ENCODE measurements around the gene NFKBIA. TPM values are rescaled to one million over a fixed set of nuclear protein-coding genes. Genes with fewer than 3 reads are reported as not detected.
A peak's percentile ranks its signal among the peaks of the same experiment; 100 is the strongest.
"Not testable (repeated sequence)": the region's sequence is repeated elsewhere in the genome, so short reads cannot be mapped to it uniquely, and the experiment has no call there.

Gene NFKBIA, protein sequence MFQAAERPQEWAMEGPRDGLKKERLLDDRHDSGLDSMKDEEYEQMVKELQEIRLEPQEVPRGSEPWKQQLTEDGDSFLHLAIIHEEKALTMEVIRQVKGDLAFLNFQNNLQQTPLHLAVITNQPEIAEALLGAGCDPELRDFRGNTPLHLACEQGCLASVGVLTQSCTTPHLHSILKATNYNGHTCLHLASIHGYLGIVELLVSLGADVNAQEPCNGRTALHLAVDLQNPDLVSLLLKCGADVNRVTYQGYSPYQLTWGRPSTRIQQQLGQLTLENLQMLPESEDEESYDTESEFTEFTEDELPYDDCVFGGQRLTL
- 100 to 1,000 TPM; 210 to 873 (median 358) TPM for total RNA-seq

DNA sequence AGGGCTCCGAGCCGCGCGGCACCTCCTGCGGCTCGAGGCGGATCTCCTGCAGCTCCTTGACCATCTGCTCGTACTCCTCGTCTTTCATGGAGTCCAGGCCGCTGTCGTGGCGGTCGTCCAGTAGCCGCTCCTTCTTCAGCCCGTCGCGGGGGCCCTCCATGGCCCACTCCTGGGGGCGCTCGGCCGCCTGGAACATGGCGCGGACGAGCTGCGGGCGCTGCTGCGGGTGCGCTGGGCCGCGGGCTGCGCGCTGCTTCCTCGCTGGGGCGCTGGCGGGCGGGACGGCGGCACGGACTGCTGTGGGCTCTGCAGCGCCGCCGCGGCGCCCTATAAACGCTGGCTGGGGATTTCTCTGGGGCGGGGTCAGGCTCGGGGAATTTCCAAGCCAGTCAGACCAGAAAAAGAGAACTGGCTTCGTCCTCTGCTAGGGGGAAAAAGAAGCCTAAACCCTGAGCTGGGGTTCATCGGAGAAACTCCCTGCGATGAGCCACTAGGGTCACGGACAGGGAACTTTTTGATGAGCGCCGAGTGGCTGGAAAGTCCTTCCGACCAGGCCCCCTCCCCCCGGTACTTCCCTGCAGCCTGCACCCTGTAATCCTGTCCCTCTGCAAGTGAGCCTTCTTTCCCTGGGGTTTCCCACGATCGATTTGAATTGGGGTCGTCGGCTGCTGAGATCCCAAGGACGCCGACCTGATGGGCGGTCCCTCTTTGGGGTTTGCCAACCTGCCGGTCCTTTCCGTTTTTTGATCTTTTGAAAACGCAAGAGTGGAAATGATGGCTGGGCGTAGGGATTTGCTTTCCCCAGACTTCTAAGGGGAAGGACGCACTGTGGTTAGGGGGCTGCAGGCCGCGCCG, at the start of gene NFKBIA:
NFKBIA (minus strand) TSS at position 301 of the 855 bp plus-strand sequence; CDS start at position 196, 105 bp downstream.
- peak; percentile 97 to 99 for TF ChIP-seq POLR2A (IDR thresholded peaks at IDR 0.05)
- TF ChIP-seq, protein P1, sequence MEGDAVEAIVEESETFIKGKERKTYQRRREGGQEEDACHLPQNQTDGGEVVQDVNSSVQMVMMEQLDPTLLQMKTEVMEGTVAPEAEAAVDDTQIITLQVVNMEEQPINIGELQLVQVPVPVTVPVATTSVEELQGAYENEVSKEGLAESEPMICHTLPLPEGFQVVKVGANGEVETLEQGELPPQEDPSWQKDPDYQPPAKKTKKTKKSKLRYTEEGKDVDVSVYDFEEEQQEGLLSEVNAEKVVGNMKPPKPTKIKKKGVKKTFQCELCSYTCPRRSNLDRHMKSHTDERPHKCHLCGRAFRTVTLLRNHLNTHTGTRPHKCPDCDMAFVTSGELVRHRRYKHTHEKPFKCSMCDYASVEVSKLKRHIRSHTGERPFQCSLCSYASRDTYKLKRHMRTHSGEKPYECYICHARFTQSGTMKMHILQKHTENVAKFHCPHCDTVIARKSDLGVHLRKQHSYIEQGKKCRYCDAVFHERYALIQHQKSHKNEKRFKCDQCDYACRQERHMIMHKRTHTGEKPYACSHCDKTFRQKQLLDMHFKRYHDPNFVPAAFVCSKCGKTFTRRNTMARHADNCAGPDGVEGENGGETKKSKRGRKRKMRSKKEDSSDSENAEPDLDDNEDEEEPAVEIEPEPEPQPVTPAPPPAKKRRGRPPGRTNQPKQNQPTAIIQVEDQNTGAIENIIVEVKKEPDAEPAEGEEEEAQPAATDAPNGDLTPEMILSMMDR (IDR thresholded peaks at IDR 0.05): peak in 5 of 6 experiments; percentile 26 to 37 (median 32)
- Histone ChIP-seq H3K27ac (peak within 1 kb of the TSS; percentile 100), H3K9me3 (no peaks in the 10 kb centered on the region), H3K4me1 (peaks cover 5 to 36% (median 22%) of the 10 kb centered on the region in 4 donors), H3K27me3 (no peaks in the 10 kb centered on the region), H3K36me3 (peaks cover 5 to 40% (median 8%) of the 10 kb centered on the region in 3 donors), H3K4me3 (peak within 1 kb of the TSS; percentile 94 to 100 (median 98))
- DNase-seq: peak; percentile 89 to 96 (median 95)

DNA sequence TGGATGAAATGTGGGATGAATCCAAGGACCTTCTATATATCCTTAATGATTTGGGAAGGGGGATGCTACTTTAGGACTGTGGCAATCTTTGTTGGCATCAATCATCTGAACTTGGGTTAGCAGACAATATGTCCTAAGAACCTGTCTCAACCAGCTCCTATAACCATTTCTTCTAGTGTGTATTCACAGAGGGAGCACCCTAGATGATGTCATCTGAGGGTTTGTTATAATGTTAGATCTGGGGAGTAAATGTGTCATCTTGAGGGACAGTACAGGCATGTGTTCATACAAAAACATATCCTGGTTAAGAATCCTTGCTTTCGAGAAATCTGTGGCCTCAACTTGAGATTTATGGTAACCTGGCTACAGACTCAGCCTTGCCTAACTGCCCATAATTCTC, 41.9 kb upstream of the NFKBIA start:
- Histone ChIP-seq H3K27me3 (no peaks in the 10 kb centered on the region), H3K27ac (no peak overlapping the region), H3K9me3 (no peaks in the 10 kb centered on the region), H3K4me3 (no peak overlapping the region), H3K4me1 (no peaks in the 10 kb centered on the region), H3K36me3 (no peaks in the 10 kb centered on the region)
- DNase-seq: no peak
- no peak for TF ChIP-seq POLR2A (IDR thresholded peaks at IDR 0.05)
- TF ChIP-seq, protein P1 (IDR thresholded peaks at IDR 0.05): no peak

DNA sequence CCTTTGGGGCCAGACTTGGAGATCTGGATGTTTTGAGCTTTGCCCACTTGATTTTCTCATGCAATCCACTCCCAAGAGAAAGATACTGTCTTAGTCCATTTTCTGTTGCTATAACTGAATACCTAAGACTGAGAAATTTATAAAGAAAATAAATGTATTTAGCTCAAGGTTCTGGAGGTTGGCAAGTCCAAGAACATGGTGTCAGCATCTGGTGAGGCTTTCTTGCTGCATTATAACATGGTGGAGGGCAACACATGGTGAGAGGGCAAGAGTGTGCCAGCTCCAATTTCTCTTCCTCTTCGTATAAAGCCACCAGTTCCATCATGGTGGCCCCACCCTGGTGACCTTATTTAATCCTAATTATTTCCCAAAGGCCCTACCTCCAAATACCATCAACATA, 39.6 kb upstream of the NFKBIA start:
- Histone ChIP-seq H3K36me3 (no peaks in the 10 kb centered on the region), H3K9me3 (no peaks in the 10 kb centered on the region), H3K27me3 (no peaks in the 10 kb centered on the region), H3K4me1 (no peaks in the 10 kb centered on the region), H3K4me3 (no peak overlapping the region), H3K27ac (no peak overlapping the region)
- DNase-seq: no peak
- no peak for TF ChIP-seq POLR2A (IDR thresholded peaks at IDR 0.05)
- TF ChIP-seq, protein P1 (IDR thresholded peaks at IDR 0.05): no peak

GRCh38 chr14:35441160-35441559, 36.6 kb upstream of the NFKBIA start:
- no peak for TF ChIP-seq POLR2A (IDR thresholded peaks at IDR 0.05)
- TF ChIP-seq, protein P1 (IDR thresholded peaks at IDR 0.05): no peak
- Histone ChIP-seq H3K27me3 (no peaks in the 10 kb centered on the region), H3K9me3 (no peaks in the 10 kb centered on the region), H3K4me1 (no peaks in the 10 kb centered on the region), H3K4me3 (no peak overlapping the region), H3K36me3 (no peaks in the 10 kb centered on the region), H3K27ac (no peak overlapping the region)
- no peak for DNase-seq

DNA sequence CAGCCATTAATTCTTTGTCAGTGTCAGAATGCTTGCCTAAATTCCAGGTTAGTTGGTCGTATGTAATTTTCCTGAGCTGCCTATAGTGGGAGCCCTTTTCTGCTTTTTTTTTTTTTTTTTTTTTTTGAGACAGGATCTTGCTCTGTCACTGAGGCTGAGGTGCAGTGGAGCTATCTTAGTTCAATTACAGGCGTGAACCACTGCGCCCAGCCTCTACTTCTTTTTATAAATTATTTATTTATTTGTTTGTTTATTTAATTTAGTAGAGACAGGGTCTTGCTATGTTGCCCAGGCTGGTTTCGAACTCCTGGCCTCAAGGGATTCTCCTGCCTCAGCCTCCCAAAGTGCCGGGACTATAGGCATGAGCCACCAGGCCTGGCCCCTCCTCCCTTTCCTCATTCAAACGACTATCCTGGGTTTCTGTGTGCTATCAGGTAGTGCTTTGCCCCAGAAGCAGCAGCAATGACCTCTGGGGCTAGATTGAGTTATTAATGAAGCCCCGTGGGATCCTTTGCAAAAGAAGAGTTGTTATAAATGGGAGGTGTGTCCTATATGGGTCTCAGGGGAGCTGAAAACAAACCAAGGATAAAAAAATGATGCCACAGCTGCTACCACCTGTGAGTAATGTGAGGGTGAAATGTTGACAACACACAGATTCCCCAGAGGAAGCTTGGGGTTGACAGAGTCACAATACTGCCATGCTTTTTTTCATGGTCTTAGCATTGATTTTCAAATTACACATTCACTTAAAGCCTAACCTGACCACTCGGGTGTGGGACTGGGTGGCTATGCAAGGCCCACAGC, 34.6 kb upstream of the NFKBIA start:
- Histone ChIP-seq H3K4me1 (no peaks in the 10 kb centered on the region), H3K4me3 (no peak overlapping the region)
- DNase-seq: no peak

GRCh38 chr14:35438492-35438891, 33.9 kb upstream of the NFKBIA start:
- not testable (repeated sequence) for DNase-seq, H3K27me3 ChIP-seq, H3K9me3 ChIP-seq, H3K36me3 ChIP-seq, H3K27ac ChIP-seq, H3K4me1 ChIP-seq, H3K4me3 ChIP-seq

More for the DNA sequence above, 34.6 kb upstream of the NFKBIA start:
- Histone ChIP-seq H3K27me3 (no peaks in the 10 kb centered on the region), H3K27ac (no peak overlapping the region), H3K9me3 (no peaks in the 10 kb centered on the region), H3K36me3 (no peaks in the 10 kb centered on the region)
- TF ChIP-seq, protein P1 (IDR thresholded peaks at IDR 0.05): peak in 3 of 6 experiments; percentile 8 to 30 (median 8)
- no peak for TF ChIP-seq POLR2A (IDR thresholded peaks at IDR 0.05)

Measured in Peyer's patch (tissue), 4 donors.